ENCODE results near the gene CNTNAP2. TPM values are rescaled to one million over a fixed set of nuclear protein-coding genes. Genes with fewer than 3 reads are reported as not detected.

CNTNAP2 gene
- total RNA-seq, 1 experiment from 2014 or later = 64.5 TPM

- Mint-ChIP-seq H3K9me3 (peaks cover under 1 to 3% of the 10 kb centered on the region in 2 experiments; a peak in 3 of 5 replicates), H3K36me3 (ENCODE audit: insufficient read depth in 1 of 3, low read depth in 3 of 3) (peaks cover 0 to 1% (median 0%) of the 10 kb centered on the region in 3 experiments; a peak in 1 of 7 replicates), H3K27me3 (ENCODE audit: low read depth) (peaks cover 4% of the 10 kb centered on the region; the same call in 1 of the 2 replicates), H3K4me3 (no peak overlapping the region), H3K27ac (no peak overlapping the region), H3K4me1 (peaks cover 2 to 9% of the 10 kb centered on the region in 2 experiments; a peak in 2 of 4 replicates)
- Histone ChIP-seq H4K5ac (ENCODE audit: insufficient read length, low read depth, low read length) (no peak overlapping the region), H3K23me2 (ENCODE audit: insufficient read length, low read depth, low read length, poor library complexity, severe bottlenecking) (no peaks in the 10 kb centered on the region), H3K4me1 (ENCODE audit: insufficient read depth, low read length) (no peaks in the 10 kb centered on the region), H4K91ac (ENCODE audit: insufficient read length, low read depth, low read length) (no peak overlapping the region), H2AFZ (ENCODE audit: low read length) (no peak overlapping the region), H4K20me1 (ENCODE audit: control insufficient read depth, insufficient read depth, insufficient read length) (no peaks in the 10 kb centered on the region), H3K9ac (ENCODE audit: extremely low read depth, insufficient read length, low read length) (no peak overlapping the region), H3K23ac (ENCODE audit: insufficient read length, low read depth, low read length) (no peak overlapping the region), H3K56ac (ENCODE audit: insufficient read length, low read depth, low read length) (no peak overlapping the region), H2BK20ac (ENCODE audit: low read depth, low read length, poor library complexity, severe bottlenecking) (no peak overlapping the region), H3K27me3 (ENCODE audit: insufficient read depth, low read length) (no peaks in the 10 kb centered on the region), H2BK12ac (ENCODE audit: insufficient read length, low read depth, low read length) (no peak overlapping the region), H2AK5ac (ENCODE audit: insufficient read length, low read length) (no peak overlapping the region), H3K27ac (ENCODE audit: insufficient read length, low read depth, low read length) (no peak overlapping the region), H3K9me3 (ENCODE audit: control insufficient read depth, low read depth, low read length) (no peaks in the 10 kb centered on the region), H3K14ac (ENCODE audit: insufficient read depth, low read length) (no peak overlapping the region), H3T11ph (ENCODE audit: low read length) (no peak overlapping the region), H3K79me2 (ENCODE audit: insufficient read depth, low read length) (no peaks in the 10 kb centered on the region), H3K4me2 (ENCODE audit: insufficient read depth, insufficient read length, low read length) (no peak overlapping the region), H3K79me1 (ENCODE audit: insufficient read depth, low read depth, low read length, poor library complexity, severe bottlenecking) (no peaks in the 10 kb centered on the region), H3K4ac (ENCODE audit: low read depth, low read length) (no peak overlapping the region), H4K8ac (replicated peaks; ENCODE audit: insufficient read length, low read depth, low read length) (no peak overlapping the region), H2BK120ac (ENCODE audit: low read depth, low read length, poor library complexity, severe bottlenecking) (no peak overlapping the region), H2BK15ac (ENCODE audit: low read depth, low read length) (no peak overlapping the region), H3K18ac (ENCODE audit: insufficient read length, low read depth, low read length) (no peak overlapping the region), H2BK5ac (ENCODE audit: insufficient read length, low read length) (no peak overlapping the region)
- no peak for TF ChIP-seq CTCF (conservative IDR thresholded peaks at IDR 0.05)
- DNase-seq = no peak
- no CpG with 5 or more reads among the region's 2 CpGs for WGBS (ENCODE audit: extremely low coverage, insufficient read length, low lambda C conversion rate)
Measured at GRCh38 chr7:148146346-148146745, 2029.7 kb downstream of the CNTNAP2 start.
